ENCODE data around the gene PPA1. TPM values are rescaled to one million over a fixed set of nuclear protein-coding genes. Genes with fewer than 3 reads are reported as not detected.
"Not testable (repeated sequence)": the region's sequence is repeated elsewhere in the genome, so short reads cannot be mapped to it uniquely, and the experiment has no call there.

Gene PPA1
- total RNA-seq, 4 donors from 2014 or later = 151 to 209 (median 185) TPM

DNA sequence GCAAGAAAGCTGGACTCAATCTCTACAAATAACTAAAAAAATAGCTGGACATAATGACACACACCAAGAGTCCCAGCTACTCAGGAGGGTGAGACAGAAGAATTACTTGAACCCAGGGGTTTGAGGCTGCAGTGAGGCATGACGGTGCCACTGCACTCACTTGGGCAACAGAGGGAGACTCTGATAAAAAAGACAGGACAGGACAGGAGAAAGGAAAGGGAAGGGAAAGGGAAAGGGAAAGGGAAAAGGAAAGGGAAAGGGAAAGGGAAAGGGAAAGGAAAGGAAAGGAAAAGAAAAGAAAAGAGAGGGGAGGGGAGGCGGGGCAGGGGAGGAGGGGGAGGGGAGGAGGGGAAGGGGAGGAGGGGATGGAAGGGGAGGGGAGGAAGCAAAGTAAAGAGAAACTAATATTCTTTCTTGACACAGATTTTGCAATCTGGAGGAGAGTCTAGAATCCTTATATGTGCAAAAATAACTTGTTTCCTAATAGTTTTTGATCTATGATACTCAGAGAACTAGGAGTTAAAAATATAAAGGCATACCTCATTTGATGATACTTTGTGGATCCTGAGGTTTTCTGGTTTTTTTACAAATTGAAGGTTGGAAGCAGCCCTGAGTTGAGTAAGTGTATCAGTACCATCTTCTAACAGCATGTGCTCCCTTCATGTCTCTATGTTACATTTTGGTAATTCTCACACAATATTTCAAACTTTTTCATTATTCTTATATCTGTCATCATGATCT is 70.9 kb downstream of the PPA1 start:
- no peaks in the 10 kb centered on the region for H3K27me3 ChIP-seq
- no peak overlapping the region for H3K27ac ChIP-seq
- DNase-seq = peak in 1 of 2 donors; percentile 19
- TF ChIP-seq, protein P1, sequence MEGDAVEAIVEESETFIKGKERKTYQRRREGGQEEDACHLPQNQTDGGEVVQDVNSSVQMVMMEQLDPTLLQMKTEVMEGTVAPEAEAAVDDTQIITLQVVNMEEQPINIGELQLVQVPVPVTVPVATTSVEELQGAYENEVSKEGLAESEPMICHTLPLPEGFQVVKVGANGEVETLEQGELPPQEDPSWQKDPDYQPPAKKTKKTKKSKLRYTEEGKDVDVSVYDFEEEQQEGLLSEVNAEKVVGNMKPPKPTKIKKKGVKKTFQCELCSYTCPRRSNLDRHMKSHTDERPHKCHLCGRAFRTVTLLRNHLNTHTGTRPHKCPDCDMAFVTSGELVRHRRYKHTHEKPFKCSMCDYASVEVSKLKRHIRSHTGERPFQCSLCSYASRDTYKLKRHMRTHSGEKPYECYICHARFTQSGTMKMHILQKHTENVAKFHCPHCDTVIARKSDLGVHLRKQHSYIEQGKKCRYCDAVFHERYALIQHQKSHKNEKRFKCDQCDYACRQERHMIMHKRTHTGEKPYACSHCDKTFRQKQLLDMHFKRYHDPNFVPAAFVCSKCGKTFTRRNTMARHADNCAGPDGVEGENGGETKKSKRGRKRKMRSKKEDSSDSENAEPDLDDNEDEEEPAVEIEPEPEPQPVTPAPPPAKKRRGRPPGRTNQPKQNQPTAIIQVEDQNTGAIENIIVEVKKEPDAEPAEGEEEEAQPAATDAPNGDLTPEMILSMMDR (IDR thresholded peaks at IDR 0.05) = no peak
- TF ChIP-seq POLR2A (IDR thresholded peaks at IDR 0.05) = no peak
- no peaks in the 10 kb centered on the region for H3K9me3 ChIP-seq
- no peaks in the 10 kb centered on the region for H3K36me3 ChIP-seq
- WGBS, 2 donors = 48 to 55% methylated on average over 2 of the region's 2 CpGs
- intact Hi-C loops (cut with DNase I) = no loop called here
- H3K4me3 ChIP-seq (replicated peaks in 1 of 3) = no peak overlapping the region
- H3K4me1 ChIP-seq = peaks cover 8 to 10% of the 10 kb centered on the region in 2 donors

DNA sequence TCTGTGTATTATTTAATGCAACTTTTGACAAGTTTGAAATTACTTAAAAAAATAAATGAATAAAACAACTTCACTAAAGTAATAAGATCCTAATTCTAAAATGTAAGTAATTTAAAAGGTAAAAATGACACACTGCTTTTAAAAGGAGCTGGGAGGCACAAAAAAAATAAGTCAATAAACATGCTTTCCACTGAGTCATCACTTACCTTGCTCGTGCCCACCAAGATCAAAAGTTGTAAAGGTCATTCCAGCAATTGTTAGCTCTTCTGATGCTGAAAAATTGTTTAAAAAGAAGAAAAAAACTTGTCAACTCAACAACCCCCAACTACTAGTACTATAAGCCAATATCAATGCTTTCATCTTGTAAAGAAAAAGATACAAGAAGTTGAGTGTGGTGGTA is 72.4 kb downstream of the PPA1 start:
- DNase-seq = no peak
- Histone ChIP-seq H3K4me1 (peaks cover 6 to 10% of the 10 kb centered on the region in 2 donors), H3K27ac (no peak overlapping the region), H3K36me3 (peaks cover 9 to 11% of the 10 kb centered on the region in 2 donors), H3K4me3 (replicated peaks in 1 of 3) (no peak overlapping the region), H3K27me3 (no peaks in the 10 kb centered on the region), H3K9me3 (no peaks in the 10 kb centered on the region)
- intact Hi-C loops (cut with DNase I) = no loop called here
- WGBS, 2 donors = 67 to 85% methylated on average over 1 of the region's 1 CpG
- no peak for TF ChIP-seq POLR2A (IDR thresholded peaks at IDR 0.05)
- TF ChIP-seq, protein P1 (IDR thresholded peaks at IDR 0.05) = no peak

DNA sequence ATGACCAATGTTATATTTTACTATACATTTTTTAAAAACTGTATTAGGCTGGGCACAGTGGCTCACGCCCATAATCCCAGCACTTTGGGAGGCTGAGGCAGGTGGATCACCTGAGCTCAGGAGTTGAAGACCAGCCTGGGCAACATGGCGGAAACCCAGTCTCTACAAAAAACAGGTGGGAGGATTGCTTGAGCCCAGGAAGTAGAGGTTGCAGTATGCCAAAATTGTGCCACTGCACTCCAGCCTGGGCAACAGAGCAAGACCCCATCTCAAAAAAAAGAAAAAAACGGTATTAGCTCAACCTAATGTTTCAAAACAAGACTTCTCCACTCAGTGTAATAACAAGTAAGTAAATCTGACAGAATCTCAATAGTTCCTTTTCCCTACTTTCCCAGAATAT is 73.9 kb downstream of the PPA1 start:
- intact Hi-C loops (cut with DNase I); DNase-seq; H3K27ac ChIP-seq; H3K4me3 ChIP-seq (replicated peaks in 1 of 3); H3K9me3 ChIP-seq; H3K27me3 ChIP-seq; H3K4me1 ChIP-seq: not testable (repeated sequence)
- WGBS, 2 donors = 97 to 98% methylated on average over 3 of the region's 3 CpGs
- peaks cover 21 to 22% of the 10 kb centered on the region in 2 donors for H3K36me3 ChIP-seq

DNA sequence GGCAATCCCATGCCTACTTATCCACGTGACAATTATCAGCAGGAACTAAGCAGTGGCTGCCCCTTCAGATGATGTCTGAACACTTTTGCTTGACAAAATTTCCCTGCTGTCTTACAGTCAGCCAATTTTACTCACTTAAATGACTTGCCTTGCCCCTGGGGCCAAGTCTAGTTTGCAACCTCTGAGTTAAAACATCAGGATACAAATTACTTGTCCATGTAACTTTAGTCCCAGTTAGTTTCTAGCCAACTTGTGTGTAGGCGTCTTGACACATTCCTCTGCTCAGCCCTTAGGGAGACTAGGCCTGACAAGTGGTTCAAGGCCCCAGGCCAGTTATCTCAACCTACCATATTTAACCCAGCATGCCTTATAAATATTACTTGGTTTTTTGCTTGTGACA is 75.1 kb downstream of the PPA1 start:
- intact Hi-C loops (cut with DNase I) = no loop called here
- TF ChIP-seq POLR2A (IDR thresholded peaks at IDR 0.05) = no peak
- TF ChIP-seq, protein P1 (IDR thresholded peaks at IDR 0.05) = no peak
- Histone ChIP-seq H3K9me3 (no peaks in the 10 kb centered on the region), H3K27me3 (no peaks in the 10 kb centered on the region), H3K27ac (no peak overlapping the region), H3K4me3 (replicated peaks in 1 of 3) (no peak overlapping the region), H3K4me1 (peaks cover 6 to 10% of the 10 kb centered on the region in 2 donors), H3K36me3 (peaks cover 23 to 33% of the 10 kb centered on the region in 2 donors)
- 66 to 72% methylated on average over 2 of the region's 2 CpGs for WGBS, 2 donors
- DNase-seq = no peak

DNA sequence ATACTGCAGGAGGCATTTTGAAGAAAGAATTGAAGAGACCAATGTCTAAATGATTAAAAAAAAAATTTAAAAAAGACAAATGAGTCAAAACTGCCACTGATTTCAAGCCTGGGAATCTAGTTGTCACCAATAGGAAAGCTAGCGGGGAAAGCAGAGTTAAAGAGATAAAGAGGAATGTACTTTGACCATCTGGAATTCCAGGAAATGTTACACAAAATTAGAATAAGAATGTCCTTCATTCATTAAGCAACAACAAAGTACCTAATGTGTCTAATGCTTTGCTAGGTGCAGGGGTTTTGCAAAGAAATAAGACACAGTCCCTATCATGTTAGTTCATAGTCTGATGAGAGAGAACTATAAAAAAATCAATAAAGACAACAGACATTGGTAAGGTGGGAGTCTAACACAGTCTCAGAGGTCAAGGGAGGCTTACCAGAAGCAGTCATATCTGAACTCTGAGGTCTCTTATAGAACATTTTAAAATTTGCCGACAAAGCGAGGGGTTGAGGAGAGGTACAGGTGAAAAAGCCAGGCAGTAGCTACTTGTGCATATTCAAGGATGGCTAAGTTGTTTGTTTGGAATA is 77.9 kb downstream of the PPA1 start:
- H3K4me1 ChIP-seq = no peaks in the 10 kb centered on the region
- no peak overlapping the region for H3K27ac ChIP-seq
- no peak for DNase-seq
- no peaks in the 10 kb centered on the region for H3K27me3 ChIP-seq
- no peak overlapping the region for H3K4me3 ChIP-seq (replicated peaks in 1 of 3)
- H3K36me3 ChIP-seq = peaks cover 43 to 56% of the 10 kb centered on the region in 2 donors
- WGBS, 2 donors = 63 to 65% methylated on average over 3 of the region's 3 CpGs
- TF ChIP-seq POLR2A (IDR thresholded peaks at IDR 0.05) = no peak
- TF ChIP-seq, protein P1 (IDR thresholded peaks at IDR 0.05) = no peak
- intact Hi-C loops (cut with DNase I) = no loop called here
- H3K9me3 ChIP-seq = no peaks in the 10 kb centered on the region

Small RNA genes lying within 50 kb of the gene (small RNA-seq; reads per million reads assigned to genes)
- not detected for gene RPS25P9

Other genes starting within 250 kb of the PPA1 start
- 10 to 100 TPM in 3 of 4 donors, 1 to 10 TPM in 1; 7.0 to 21.8 (median 15.0) TPM for gene MACROH2A2, start 180.6 kb downstream of the PPA1 start, total RNA-seq
- gene AIFM2, start 100.6 kb downstream of the PPA1 start, total RNA-seq = 10 to 100 TPM; 22.0 to 38.3 (median 31.1) TPM
- 10 to 100 TPM; 17.1 to 31.2 (median 25.1) TPM for gene TYSND1, start 86.7 kb downstream of the PPA1 start, total RNA-seq
- gene SAR1A, start 62.9 kb downstream of the PPA1 start, total RNA-seq = 100 to 1,000 TPM in 3 of 4 donors, 10 to 100 TPM in 1; 99.6 to 125 (median 103) TPM
- under 1 TPM in 3 of 4 donors, not detected in 1; under 0.01 to 0.13 (median 0.05) TPM for gene NPFFR1, start 50.6 kb upstream of the PPA1 start, total RNA-seq
- 10 to 100 TPM in 2 of 4 donors, 1 to 10 TPM in 2; 2.5 to 20.5 (median 8.7) TPM for gene LRRC20, start 149.2 kb upstream of the PPA1 start, total RNA-seq
- 10 to 100 TPM; 55.6 to 71.2 (median 67.6) TPM for gene EIF4EBP2, start 170.7 kb upstream of the PPA1 start, total RNA-seq
- not detected for gene NODAL, start 208.3 kb upstream of the PPA1 start, total RNA-seq
- gene PALD1, start 245.3 kb upstream of the PPA1 start, total RNA-seq = 10 to 100 TPM; 10.7 to 28.2 (median 14.0) TPM

Data from thyroid gland (tissue), 4 donors.